Glutamatergic neuron (in vitro differentiated cells): ENCODE data around the gene MANEA. TPM values are rescaled to one million over a fixed set of nuclear protein-coding genes. Genes with fewer than 3 reads are reported as not detected.
"Not testable (repeated sequence)": the region's sequence is repeated elsewhere in the genome, so short reads cannot be mapped to it uniquely, and the experiment has no call there.

ENCODE experiments used
- DNase-seq: peaks from one replicate; pipeline ENCODE4 v3.0.0; 2022
- H3K27ac Mint-ChIP-seq: one replicate; pipeline ENCODE4 v1.8.0; 2020; ENCODE audit warnings: mild to moderate bottlenecking, mixed read lengths, inconsistent platforms; ENCODE audit not compliant: unreplicated experiment
- H3K27me3 Mint-ChIP-seq: one replicate; pipeline ENCODE4 v1.8.0; 2020; ENCODE audit warnings: mild to moderate bottlenecking, moderate library complexity, mixed read lengths, inconsistent platforms; ENCODE audit not compliant: unreplicated experiment
- H3K36me3 Mint-ChIP-seq: one replicate; pipeline ENCODE4 v1.8.0; 2020; ENCODE audit warnings: mild to moderate bottlenecking, mixed read lengths, inconsistent platforms; ENCODE audit not compliant: unreplicated experiment
- H3K4me1 Mint-ChIP-seq: one replicate; pipeline ENCODE4 v1.8.0; 2020; ENCODE audit warnings: mild to moderate bottlenecking, low read depth, mixed read lengths, inconsistent platforms; ENCODE audit not compliant: unreplicated experiment
- H3K4me3 Mint-ChIP-seq: one replicate; pipeline ENCODE4 v1.8.0; 2020; ENCODE audit warnings: mild to moderate bottlenecking, mixed read lengths, inconsistent platforms; ENCODE audit not compliant: unreplicated experiment
- H3K9me3 Mint-ChIP-seq: one replicate; pipeline ENCODE4 v1.8.0; 2020; ENCODE audit warnings: mild to moderate bottlenecking, moderate library complexity, mixed read lengths, inconsistent platforms; ENCODE audit not compliant: unreplicated experiment
- CTCF ChIP-seq: fragments of 200-600 bp; sonication (generic); IDR thresholded peaks from one replicate; pipeline ENCODE4 v1.5.0; 2021; ENCODE audit not compliant: partially characterized antibody, unreplicated experiment
- total RNA-seq: library from RNA; stranded (reverse); fragmentation: NEBNext Ultra II Directional; extraction: Animal tissue kit (Norgen Biotek cat#: 25700); gene quantifications from one replicate; pipeline ENCODE4 v1.2.1, GENCODE V29; 2021; ENCODE audit not compliant: unreplicated experiment

MANEA gene
- total RNA-seq, 1 donor from 2014 or later, result 11.7 TPM

- DNase-seq, result no peak
- TF ChIP-seq CTCF, result no peak
- Mint-ChIP-seq H3K36me3 (peaks cover 10% of the 10 kb centered on the region), H3K27me3 (no peaks in the 10 kb centered on the region), H3K4me3 (no peak overlapping the region), H3K4me1 (no peaks in the 10 kb centered on the region), H3K27ac (no peak overlapping the region), H3K9me3 (peaks cover 6% of the 10 kb centered on the region)
Observed at GRCh38 chr6:95581073-95581472, 3.7 kb downstream of the MANEA start.

GRCh38 chr6:95584226-95584625 is 6.9 kb downstream of the MANEA start:
- peaks cover 12% of the 10 kb centered on the region for H3K36me3 Mint-ChIP-seq
- not testable (repeated sequence) for H3K27me3 Mint-ChIP-seq, H3K4me1 Mint-ChIP-seq, H3K4me3 Mint-ChIP-seq, H3K27ac Mint-ChIP-seq, H3K9me3 Mint-ChIP-seq
- peak; percentile 40 for DNase-seq

GRCh38 chr6:95587989-95588388 is 10.7 kb downstream of the MANEA start:
- Mint-ChIP-seq H3K4me3 (no peak overlapping the region), H3K9me3 (peaks cover 6% of the 10 kb centered on the region), H3K27ac (no peak overlapping the region), H3K27me3 (no peaks in the 10 kb centered on the region), H3K36me3 (peaks cover 18% of the 10 kb centered on the region), H3K4me1 (peaks cover 1% of the 10 kb centered on the region)
- DNase-seq, result no peak
- no peak for TF ChIP-seq CTCF

GRCh38 chr6:95589067-95589466 is 11.7 kb downstream of the MANEA start:
- Mint-ChIP-seq H3K36me3 (peaks cover 16% of the 10 kb centered on the region), H3K9me3 (peaks cover 4% of the 10 kb centered on the region), H3K4me3 (no peak overlapping the region), H3K27ac (no peak overlapping the region), H3K27me3 (no peaks in the 10 kb centered on the region), H3K4me1 (peaks cover 4% of the 10 kb centered on the region)
- DNase-seq, result no peak
- no peak for TF ChIP-seq CTCF

GRCh38 chr6:95589826-95590570 is 12.7 kb downstream of the MANEA start:
- no peak for TF ChIP-seq CTCF
- Mint-ChIP-seq H3K27ac (no peak overlapping the region), H3K9me3 (no peaks in the 10 kb centered on the region), H3K36me3 (peaks cover 9% of the 10 kb centered on the region), H3K4me3 (no peak overlapping the region), H3K27me3 (no peaks in the 10 kb centered on the region), H3K4me1 (peaks cover 4% of the 10 kb centered on the region)
- no peak for DNase-seq
